Mucosa of rectum (tissue), 2 donors: ENCODE data around the gene RNF41.

Experiments
- H3K27ac ChIP-seq, 2 donors: one replicate each; pipeline ENCODE4 v1.7.0; 2013; ENCODE audit warnings: inconsistent platforms in 2 of 2, low read depth in 2 of 2, low read length in 2 of 2
- H3K27me3 ChIP-seq, 2 donors: one replicate each; pipeline ENCODE4 v1.7.0; 2013; ENCODE audit warnings: low read length in 2 of 2; ENCODE audit not compliant: control insufficient read depth in 2 of 2, insufficient read depth in 2 of 2
- H3K36me3 ChIP-seq, 2 donors: one replicate each; pipeline ENCODE4 v1.7.0; 2013; ENCODE audit warnings: low read length in 2 of 2; ENCODE audit not compliant: control insufficient read depth in 2 of 2, insufficient read depth in 2 of 2
- H3K4me1 ChIP-seq, 2 donors: one replicate each; pipeline ENCODE4 v1.7.0; 2013; ENCODE audit warnings: low read length in 2 of 2, mild to moderate bottlenecking in 1 of 2; ENCODE audit not compliant: control insufficient read depth in 2 of 2, insufficient read depth in 2 of 2
- H3K4me3 ChIP-seq, 2 donors: one replicate each; pipeline ENCODE4 v1.7.0; 2013; ENCODE audit warnings: low read length in 2 of 2
- H3K9ac ChIP-seq, 2 donors: one replicate each; pipeline ENCODE4 v1.7.0; 2013; ENCODE audit warnings: low read length in 2 of 2, low read depth in 1 of 2, mild to moderate bottlenecking in 1 of 2
- H3K9me3 ChIP-seq, 2 donors: one replicate each; pipeline ENCODE4 v1.7.0; 2013; ENCODE audit warnings: low read length in 2 of 2; ENCODE audit not compliant: control insufficient read depth in 2 of 2
- donor health status: healthy.
- donor health status: Normal muscosa, but diverticular disease.

The RNF41 gene

GRCh38 chr12:56219840-56220239 lies 1.9 kb downstream of the RNF41 start:
- H3K27ac ChIP-seq, result no peak overlapping the region
- no peaks in the 10 kb centered on the region for H3K9me3 ChIP-seq
- H3K27me3 ChIP-seq, result no peaks in the 10 kb centered on the region
- H3K9ac ChIP-seq, result no peak overlapping the region
- H3K36me3 ChIP-seq, result peaks cover 5 to 10% of the 10 kb centered on the region in 2 donors
- H3K4me3 ChIP-seq, result no peak overlapping the region
- peaks cover 23 to 29% of the 10 kb centered on the region in 2 donors for H3K4me1 ChIP-seq

GRCh38 chr12:56216461-56216860 lies 5.3 kb downstream of the RNF41 start:
- peaks cover 26 to 36% of the 10 kb centered on the region in 2 donors for H3K36me3 ChIP-seq
- peaks cover 7 to 10% of the 10 kb centered on the region in 2 donors for H3K4me1 ChIP-seq

GRCh38 chr12:56213878-56214277 lies 7.8 kb downstream of the RNF41 start:
- Histone ChIP-seq H3K9ac (no peak overlapping the region), H3K27ac (no peak overlapping the region), H3K9me3 (no peaks in the 10 kb centered on the region), H3K36me3 (peaks cover 38 to 49% of the 10 kb centered on the region in 2 donors), H3K4me1 (peaks cover 0 to 3% of the 10 kb centered on the region in 2 donors), H3K27me3 (no peaks in the 10 kb centered on the region), H3K4me3 (no peak overlapping the region)

More at GRCh38 chr12:56216461-56216860, 5.3 kb downstream of the RNF41 start:
- Histone ChIP-seq H3K4me3 (no peak overlapping the region), H3K9ac (no peak overlapping the region), H3K27ac (no peak overlapping the region), H3K9me3 (no peaks in the 10 kb centered on the region), H3K27me3 (no peaks in the 10 kb centered on the region)

GRCh38 chr12:56212361-56212760 lies 9.4 kb downstream of the RNF41 start:
- Histone ChIP-seq H3K9me3 (no peaks in the 10 kb centered on the region), H3K9ac (no peak overlapping the region), H3K27me3 (no peaks in the 10 kb centered on the region), H3K4me3 (no peak overlapping the region), H3K4me1 (peaks cover 0 to 3% of the 10 kb centered on the region in 2 donors), H3K36me3 (peaks cover 47 to 59% of the 10 kb centered on the region in 2 donors), H3K27ac (no peak overlapping the region)

GRCh38 chr12:56208006-56208405 lies 13.7 kb downstream of the RNF41 start:
- Histone ChIP-seq H3K27ac (no peak overlapping the region), H3K36me3 (peaks cover 49 to 58% of the 10 kb centered on the region in 2 donors), H3K27me3 (no peaks in the 10 kb centered on the region), H3K9me3 (no peaks in the 10 kb centered on the region), H3K4me3 (no peak overlapping the region), H3K9ac (no peak overlapping the region), H3K4me1 (peaks cover 0 to 3% of the 10 kb centered on the region in 2 donors)

- no peak overlapping the region for H3K27ac ChIP-seq
- peaks cover 40 to 46% of the 10 kb centered on the region in 2 donors for H3K36me3 ChIP-seq
- no peaks in the 10 kb centered on the region for H3K9me3 ChIP-seq
- H3K4me1 ChIP-seq, result peaks cover 3 to 7% of the 10 kb centered on the region in 2 donors
- no peak overlapping the region for H3K4me3 ChIP-seq
- no peaks in the 10 kb centered on the region for H3K27me3 ChIP-seq
- no peak overlapping the region for H3K9ac ChIP-seq
Measured at GRCh38 chr12:56206452-56207166, 15.1 kb downstream of the RNF41 start.

- Histone ChIP-seq H3K27me3 (no peaks in the 10 kb centered on the region), H3K4me1 (peaks cover 3 to 7% of the 10 kb centered on the region in 2 donors), H3K9me3 (no peaks in the 10 kb centered on the region), H3K9ac (no peak overlapping the region), H3K36me3 (peaks cover 34 to 41% of the 10 kb centered on the region in 2 donors), H3K27ac (no peak overlapping the region), H3K4me3 (no peak overlapping the region)
Measured at GRCh38 chr12:56205445-56205844, 16.3 kb downstream of the RNF41 start.

GRCh38 chr12:56204275-56204674 lies 17.4 kb downstream of the RNF41 start:
- H3K9me3 ChIP-seq, result no peaks in the 10 kb centered on the region
- H3K27me3 ChIP-seq, result no peaks in the 10 kb centered on the region
- no peak overlapping the region for H3K27ac ChIP-seq
- peaks cover 27 to 33% of the 10 kb centered on the region in 2 donors for H3K36me3 ChIP-seq
- no peak overlapping the region for H3K4me3 ChIP-seq
- no peak overlapping the region for H3K9ac ChIP-seq
- peaks cover 3 to 7% of the 10 kb centered on the region in 2 donors for H3K4me1 ChIP-seq

- Histone ChIP-seq H3K4me1 (peaks cover 3 to 7% of the 10 kb centered on the region in 2 donors), H3K36me3 (peaks cover 23 to 28% of the 10 kb centered on the region in 2 donors), H3K4me3 (no peak overlapping the region), H3K9me3 (no peaks in the 10 kb centered on the region), H3K9ac (no peak overlapping the region), H3K27ac (no peak overlapping the region), H3K27me3 (no peaks in the 10 kb centered on the region)
Measured at GRCh38 chr12:56202838-56203237, 18.9 kb downstream of the RNF41 start.

GRCh38 chr12:56202366-56202765 lies 19.4 kb downstream of the RNF41 start:
- peak overlapping the region in 1 of 2 donors; percentile 17 for H3K9ac ChIP-seq
- H3K9me3 ChIP-seq, result no peaks in the 10 kb centered on the region
- no peaks in the 10 kb centered on the region for H3K27me3 ChIP-seq
- H3K4me1 ChIP-seq, result peaks cover 3 to 7% of the 10 kb centered on the region in 2 donors
- H3K27ac ChIP-seq, result no peak overlapping the region
- no peak overlapping the region for H3K4me3 ChIP-seq
- H3K36me3 ChIP-seq, result peaks cover 18 to 23% of the 10 kb centered on the region in 2 donors
